Posterior cingulate gyrus (tissue), 11 donors: ENCODE measurements around the gene CYTH3.
A peak's percentile ranks its signal among the peaks of the same experiment; 100 is the strongest.
"Not testable (repeated sequence)": the region's sequence is repeated elsewhere in the genome, so short reads cannot be mapped to it uniquely, and the experiment has no call there.

Experiments
- DNase-seq, 10 donors: peaks; one replicate each; pipeline versions ENCODE4 v3.0.0 to v3.0.0-alpha.2; 2020 to 2021; ENCODE audit warnings: mixed read lengths in 3 of 10
- intact Hi-C: fragments of 100-400 bp; cut with DNase I; formaldehyde crosslinking; loops from one replicate; pipeline ENCODE4 v1.15.1; 2023

CYTH3 gene

DNA sequence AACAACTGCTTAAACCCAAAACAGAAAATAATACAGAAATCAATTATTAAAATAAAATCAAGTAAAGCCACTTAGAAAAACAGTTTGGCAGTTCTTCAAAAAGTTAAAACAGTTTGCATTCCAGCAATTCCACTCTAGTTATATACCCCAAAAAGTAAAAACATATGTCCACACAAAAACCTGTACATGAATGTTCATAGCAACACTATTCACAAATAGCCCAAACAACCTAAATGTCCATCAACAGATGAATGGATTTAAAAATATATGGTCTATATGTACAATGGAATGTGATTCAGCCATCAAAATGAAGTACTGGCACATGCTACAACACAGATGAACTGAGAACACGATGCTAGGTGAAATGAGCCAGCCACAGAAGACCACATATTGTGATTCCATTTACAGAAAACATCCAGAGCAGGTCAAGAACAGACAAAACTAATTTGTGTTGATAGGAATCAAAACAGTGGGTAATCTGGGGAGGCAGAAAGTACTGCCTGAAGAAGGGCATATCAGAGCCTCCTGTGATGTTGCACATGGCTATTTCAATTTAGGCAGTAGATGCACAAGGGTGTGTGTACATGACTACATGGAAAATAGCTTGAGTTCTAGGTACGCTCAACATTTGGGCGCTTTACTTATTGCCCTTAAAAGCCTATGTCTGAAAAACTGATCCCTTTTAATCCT lies 66.3 kb downstream of the CYTH3 start:
- DNase-seq = no peak
- intact Hi-C loops = no loop called here

DNA sequence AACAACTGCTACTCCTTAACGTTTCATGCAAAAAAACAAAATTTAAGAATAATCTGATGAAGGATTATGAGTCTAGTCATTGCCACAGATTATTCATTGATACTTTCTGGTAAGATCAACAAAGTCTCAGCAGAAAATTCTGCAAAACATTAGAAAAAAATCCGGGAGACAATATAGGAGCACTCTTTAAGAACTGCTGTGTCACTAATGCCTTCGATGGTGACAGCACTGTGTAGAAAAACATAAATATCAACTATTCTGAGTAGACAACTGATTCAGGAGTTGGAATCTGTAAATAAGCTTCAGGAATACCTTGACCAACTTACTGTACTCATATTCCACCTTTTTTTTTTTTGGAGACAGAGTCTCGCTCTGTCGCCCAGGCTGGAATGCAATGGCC lies 69.0 kb downstream of the CYTH3 start:
- no peak for DNase-seq
- intact Hi-C loops = no loop called here

DNA sequence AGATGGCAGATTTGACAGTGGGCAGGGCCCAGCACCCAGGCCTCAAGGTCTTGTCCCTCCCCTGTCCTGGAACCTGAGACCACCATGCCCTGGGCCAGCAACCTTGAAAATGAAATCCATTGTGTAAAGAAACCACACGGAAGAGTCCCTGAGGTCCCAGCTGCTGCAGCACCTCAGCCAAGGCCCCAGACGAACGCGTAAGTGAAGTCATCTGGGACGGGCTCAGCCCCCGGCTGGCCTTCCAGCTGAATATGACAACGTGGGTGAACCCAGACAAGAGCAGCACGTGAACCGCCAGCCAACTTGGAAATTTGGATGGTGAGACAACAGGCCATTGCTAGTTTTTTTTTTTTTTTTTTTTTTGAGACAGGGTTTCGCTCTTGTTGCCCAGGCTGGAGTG lies 70.3 kb downstream of the CYTH3 start:
- intact Hi-C loops = no loop called here
- no peak for DNase-seq

DNA sequence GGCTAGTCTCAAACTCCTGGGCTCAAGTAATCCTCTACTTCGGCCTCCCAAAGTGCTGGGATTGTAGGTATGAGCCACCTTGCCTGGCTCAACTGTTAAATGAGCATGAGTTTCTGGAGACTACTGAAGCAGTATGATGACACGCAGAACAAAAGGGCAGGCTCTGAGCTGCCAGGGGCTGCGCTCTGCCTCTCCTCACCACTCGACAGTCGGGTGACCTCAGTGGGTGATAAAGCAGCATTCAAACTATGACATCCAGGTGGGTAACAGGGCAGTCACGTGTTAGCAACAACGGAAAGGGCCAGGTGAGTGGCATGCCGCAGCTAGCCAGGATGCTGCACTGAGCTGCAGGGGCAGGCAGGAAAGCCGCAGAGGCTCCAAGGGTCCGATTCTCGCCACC lies 71.5 kb downstream of the CYTH3 start:
- intact Hi-C loops = no loop called here

DNA sequence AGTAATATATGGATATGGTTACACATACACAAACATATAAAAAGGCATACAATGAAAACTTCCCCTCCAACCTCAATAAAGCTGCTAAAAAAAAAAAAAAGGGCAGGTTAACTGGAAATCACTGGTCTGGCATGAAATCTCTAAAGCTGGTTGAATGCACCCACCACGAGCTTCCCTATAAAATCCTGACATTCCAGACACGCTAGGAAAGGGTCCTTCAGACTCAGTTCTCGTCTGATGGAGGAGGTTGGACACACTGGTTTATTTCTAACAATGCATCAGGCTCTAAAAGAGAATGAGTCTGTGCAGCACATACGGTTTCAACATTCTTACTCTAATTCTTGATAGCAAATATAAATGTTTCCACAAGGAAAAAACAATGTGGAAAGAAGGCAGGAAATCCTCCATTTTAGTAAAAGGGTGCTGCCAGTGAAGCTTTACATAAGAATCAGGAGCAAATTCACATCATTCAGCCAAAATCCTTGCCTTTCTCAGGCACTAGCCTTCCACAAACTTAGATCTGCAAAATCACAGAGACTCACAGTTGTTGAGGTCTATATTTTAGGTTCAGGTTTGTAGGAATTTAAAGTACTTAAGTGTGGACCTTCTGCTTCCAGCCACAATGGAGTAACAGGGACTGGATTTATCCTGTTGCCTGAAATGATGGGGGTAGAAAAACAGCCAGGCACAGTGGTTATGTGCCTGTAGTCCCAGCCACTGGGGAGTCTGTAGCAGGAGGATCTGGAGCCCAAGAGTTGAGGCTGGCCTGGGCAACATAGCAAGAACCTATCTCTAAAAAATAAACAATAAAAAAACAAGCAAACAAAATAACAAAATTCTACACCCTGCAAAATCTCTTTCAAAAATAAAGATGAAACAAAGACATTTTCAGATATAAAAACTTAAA lies 73.5 kb downstream of the CYTH3 start:
- no peak for DNase-seq
- intact Hi-C loops = no loop called here

More for the DNA sequence above, 71.5 kb downstream of the CYTH3 start:
- no peak for DNase-seq

DNA sequence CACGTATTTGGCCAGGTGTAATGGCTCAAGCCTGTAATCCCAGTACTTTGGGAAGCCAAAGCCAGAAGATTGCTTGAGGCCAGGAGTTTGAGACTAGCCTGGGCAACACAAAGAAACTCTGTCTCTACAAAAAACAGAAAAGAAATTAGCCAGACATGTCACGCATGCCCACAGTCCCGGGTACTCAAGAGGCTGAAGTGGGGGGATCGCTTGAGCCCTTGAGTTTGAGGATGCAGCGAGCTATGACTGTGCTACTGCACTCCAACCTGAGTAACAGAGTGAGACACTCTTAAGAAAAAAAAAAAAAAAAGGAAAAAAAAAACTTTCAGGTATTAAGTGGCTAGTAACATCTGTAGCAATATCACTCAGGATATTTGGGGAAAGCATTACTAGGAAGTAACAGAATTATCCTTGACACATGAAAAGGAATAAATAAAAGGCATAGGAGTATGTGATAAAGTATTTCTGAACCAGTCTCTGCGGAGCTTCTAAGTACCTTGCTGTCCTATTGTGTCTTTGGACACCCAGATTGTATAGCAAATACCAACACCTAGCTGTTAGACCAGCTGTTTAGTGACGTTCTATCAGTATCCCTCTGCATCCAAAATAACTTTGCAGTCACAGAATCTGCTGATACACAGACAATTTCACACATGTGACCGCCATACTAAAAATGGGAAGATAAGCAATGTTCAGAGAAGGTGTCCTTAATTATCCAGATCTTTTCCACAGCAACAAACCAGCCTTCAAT lies 74.4 kb downstream of the CYTH3 start:
- intact Hi-C loops = no loop called here
- no peak for DNase-seq

DNA sequence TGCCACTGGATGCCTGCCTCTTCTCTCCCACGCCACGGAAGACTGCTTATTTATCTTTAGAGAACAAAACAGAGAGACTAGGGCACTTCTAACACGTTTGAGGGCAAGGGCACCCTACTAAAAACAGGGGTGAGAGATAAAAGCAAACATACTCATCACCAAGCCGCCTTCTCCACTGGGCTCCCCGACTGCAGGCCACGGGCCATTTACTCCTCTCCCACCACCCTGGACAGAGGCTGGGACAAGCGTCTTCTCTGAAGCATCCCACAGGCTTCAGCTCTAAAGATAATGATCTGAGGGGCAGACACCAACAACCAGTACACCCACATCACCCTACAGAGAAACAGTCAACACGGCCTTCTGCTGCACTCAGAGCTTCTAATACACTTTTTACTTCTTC lies 78.7 kb downstream of the CYTH3 start:
- DNase-seq = no peak
- intact Hi-C loops = no loop called here

DNA sequence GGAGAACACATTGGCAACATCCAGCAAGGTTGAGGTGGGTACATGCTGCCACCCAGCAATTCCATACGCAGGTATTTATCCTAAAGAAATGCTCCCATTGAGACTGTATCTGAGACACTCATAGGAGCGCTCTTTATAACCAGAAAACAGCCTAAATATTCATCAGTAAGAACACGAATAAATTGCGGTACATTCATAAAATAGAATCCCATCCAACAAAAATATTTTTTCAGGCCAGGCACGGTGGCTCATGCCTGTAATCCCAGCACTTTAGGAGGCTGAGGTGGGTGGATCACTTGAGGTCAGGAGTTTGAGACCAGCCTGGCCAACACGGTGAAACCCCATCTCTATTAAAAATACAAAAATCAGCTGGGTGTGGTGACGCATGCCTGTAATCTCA lies 81.9 kb downstream of the CYTH3 start:
- DNase-seq, intact Hi-C loops: not testable (repeated sequence)

DNA sequence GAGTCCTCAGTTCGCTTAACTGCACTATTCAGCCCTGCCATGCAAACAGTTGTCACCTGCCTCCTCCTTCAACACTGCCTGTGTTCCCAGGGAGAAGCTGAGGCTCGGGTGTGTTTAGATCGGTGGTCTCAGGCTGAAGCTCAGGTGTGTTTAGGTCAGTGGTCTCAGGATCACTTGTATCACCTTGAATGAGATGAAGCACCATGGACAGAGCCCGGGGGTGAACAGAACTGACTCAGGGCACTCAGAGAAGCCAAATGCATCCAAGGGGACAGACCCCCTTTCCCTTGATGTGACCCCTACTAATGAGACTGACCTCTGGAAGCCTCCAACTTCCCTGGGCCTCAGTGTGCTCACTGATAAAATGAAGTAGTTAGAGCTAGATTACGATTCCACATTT lies 84.0 kb downstream of the CYTH3 start:
- no peak for DNase-seq
- intact Hi-C loops = no loop called here

DNA sequence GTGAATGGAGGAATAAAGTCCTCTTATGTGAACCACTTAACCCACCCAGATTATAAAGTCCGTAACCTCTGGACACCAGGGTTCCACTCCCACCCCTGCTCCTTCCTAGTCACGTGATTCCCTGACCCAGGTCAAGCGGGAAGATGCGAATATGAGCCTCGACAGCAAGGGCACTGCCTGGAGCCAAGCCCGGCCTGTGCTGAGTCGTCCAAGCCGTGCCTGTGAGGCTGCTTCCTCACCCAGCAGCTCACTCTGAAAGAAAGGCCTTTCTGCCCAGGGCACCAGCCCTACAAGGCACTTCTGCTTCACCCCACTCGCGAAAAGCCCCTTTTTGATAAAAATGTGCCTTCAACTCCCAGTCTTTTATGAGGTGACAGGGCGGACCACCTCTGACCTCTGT lies 85.8 kb downstream of the CYTH3 start:
- DNase-seq = no peak
- intact Hi-C loops = no loop called here

DNA sequence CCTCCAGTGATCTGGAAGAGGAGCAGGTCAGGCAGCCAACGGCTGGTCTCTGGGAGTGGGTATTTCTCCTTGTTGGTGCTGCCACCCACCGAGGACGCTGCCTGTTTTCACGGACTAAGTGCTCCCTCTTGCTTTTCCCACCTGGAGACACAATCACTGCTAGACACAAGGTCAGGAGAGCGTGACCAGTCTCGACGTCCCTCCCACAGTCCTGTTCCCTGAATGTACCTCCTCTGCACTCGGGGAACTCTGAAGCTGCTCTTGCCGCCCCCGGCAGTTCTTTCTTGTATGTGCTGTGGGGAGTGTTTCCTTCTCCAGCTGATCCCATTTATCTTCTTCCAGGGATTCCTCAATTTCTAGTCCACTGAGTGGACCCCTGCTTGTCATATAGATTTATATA lies 89.4 kb downstream of the CYTH3 start:
- intact Hi-C loops = no loop called here
- DNase-seq = peak in 1 of 10 donors; percentile 43

DNA sequence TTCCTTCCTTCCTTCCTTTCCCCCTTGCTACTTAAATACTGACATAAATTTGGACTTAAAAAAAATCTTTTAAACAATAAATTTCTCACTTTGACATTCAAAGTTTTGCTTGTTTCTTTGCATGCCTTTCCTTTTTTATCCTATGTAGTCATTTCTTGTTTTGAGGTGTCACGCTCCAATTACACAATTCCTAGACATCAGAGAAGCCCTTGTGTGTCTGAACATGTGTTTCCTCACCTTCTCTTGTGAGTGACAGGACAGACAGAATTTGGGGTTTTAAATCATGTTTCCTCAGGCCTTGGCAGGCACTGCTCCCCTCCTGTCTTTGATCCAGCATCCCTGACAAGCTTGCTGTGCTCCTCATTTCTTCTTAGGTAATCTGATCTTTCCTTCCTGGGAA lies 91.3 kb downstream of the CYTH3 start:
- intact Hi-C loops = no loop called here
- no peak for DNase-seq

DNA sequence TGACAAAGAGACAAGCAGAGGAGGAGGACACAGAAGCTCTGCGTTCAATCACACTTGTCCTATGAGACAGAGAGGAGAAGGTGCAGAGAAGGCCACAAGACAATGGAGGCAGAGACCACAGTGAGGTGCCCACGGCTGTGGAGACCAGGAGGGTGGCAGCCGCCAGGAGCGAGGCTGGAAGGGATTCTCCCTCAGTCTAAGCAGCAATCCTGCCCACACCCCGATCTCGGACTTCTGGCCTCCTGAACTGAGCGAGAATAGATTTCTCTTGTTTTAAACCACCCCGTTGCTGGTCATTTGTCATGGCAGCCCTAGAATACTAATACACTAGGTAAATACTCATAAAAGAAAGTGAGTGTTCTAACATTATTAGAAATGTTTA lies 92.1 kb downstream of the CYTH3 start:
- peak in 1 of 10 donors; percentile 64 for DNase-seq
- intact Hi-C loops = no loop called here

DNA sequence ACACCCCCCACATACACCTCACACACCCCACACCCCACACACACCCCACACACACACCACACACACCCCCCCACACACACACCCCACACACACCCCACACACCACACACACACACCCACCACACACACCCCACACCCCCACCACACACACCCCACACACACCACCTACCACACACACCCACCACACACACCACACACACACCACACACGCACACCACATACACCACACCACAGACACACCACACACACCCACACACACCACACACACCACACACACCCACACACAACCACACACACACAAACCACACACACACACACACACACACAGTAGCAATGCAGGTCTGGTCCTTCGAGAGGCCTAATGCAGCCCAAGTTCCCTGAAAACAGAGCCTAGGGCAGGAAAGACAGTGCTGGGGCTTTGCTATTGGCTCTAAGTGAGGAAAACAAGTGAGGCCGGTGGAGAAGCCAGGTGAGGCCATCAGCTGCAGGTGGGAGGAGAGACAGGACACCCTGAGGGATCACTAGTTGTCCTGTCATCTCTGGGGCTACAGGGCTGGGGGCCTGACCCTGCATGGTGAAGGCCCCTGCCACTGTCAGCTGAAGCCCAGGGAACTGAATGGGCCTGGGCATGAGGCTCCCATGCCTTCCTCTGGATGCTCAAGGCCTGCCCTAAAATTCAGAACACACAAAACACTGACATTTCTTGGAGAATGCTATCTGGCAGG lies 92.6 kb downstream of the CYTH3 start:
- DNase-seq = no peak
- intact Hi-C loops = no loop called here

DNA sequence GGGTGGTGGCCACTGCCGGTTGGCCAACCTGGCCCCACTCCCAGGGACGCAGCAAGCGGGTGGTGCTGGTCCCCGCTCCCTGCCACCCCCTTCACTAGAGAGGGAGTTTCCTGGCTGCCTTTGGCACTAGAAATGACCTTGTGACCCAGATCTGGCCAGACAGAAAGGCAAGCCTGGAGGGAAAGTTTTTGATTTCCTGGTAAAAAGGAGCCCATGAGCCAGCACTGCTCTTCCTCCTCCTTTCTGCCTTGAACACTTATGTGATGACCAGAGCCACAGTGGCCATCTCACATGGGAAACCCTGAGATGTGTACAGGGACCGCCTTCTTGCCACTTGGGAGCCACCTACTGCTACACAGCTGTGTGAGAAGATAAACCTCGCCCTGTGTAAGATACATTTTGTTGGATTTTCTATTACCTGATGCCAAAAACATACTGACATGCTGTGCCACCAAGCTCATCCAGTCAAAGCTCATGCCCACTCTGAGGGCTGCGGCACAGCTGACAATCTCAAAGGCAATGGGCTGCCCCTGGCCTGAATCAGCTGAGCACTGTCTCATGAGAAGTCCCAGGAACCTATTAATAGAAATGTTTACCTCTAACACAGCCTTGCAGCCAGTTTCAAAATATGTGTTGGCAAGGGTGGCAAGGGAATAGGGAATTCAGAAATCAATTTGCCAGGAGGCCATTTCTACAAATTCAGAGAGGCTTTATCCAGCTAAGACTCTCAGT lies 94.0 kb downstream of the CYTH3 start:
- intact Hi-C loops = no loop called here
- peak in 1 of 10 donors; percentile 61 for DNase-seq

DNA sequence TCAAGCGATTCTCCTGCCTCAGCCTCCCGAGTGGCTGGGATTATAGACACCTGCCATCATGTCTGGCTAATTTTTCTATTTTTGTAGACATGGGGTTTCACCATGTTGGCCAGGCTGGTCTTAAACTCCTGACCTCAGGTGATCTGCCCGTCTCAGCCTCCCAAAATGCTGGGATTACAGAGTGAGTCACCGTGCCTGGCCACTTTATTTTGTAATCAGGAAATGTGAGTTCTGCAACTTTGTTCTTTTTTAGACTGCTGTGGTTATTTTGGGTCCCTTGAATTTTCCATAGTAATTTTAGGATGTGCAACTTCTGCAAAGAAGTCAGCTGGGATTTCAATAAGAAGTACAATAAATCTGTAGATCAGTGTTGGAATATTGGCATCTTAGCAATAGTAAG lies 96.8 kb downstream of the CYTH3 start:
- intact Hi-C loops = no loop called here
- no peak for DNase-seq

DNA sequence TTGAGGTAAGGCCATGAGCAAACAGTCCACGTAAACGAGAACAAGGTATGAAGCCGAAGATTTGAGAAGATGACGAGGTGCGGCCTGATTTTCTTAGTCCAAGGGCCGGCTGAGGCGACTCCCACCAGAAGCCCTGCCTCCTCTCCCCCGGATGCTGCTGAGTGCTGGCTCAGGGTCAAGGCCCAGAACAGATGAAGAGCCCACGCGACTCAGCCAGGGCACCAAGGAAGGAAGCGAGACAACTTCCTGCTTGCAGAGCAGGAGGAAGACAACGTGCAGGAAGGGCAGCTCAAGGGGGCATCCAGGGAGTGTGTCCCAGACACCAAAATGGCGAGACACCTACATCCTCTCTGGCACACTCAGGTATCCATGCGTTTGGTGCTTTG lies 99.5 kb downstream of the CYTH3 start:
- intact Hi-C loops = no loop called here
- peak in 1 of 10 donors; percentile 62 for DNase-seq

DNA sequence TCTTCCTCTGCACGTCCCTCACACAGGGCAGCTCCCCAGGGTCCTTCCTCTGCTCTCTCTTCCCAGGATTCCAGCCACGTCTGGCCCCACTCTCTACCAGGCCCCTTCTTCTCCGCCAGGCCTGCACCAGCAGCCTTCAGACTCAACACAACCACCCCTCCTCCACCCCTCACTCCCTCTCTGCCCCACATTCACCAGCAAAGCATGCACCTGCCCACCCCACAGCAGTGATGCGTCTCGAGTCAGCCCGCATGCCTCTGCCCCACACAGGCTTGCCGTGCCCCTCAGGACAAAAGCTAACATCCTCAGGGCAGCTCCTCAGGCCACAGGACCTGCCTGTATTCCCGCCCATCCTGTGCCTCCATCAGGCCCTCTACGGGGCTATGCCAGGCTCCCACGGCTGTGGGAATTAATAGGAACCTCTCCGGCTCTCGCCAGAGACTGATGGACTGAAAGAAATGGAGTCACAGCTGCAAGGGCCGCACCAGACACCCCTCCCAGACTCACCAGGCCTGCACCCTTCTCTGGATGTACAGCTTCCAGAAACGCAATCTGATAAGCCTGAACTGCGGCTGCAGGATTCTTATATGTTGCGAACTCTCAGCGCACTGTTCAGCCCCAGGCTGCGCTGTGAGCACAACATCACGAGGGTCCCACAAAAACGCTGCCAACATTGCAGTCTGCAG lies 100.1 kb downstream of the CYTH3 start:
- intact Hi-C loops = no loop called here

DNA sequence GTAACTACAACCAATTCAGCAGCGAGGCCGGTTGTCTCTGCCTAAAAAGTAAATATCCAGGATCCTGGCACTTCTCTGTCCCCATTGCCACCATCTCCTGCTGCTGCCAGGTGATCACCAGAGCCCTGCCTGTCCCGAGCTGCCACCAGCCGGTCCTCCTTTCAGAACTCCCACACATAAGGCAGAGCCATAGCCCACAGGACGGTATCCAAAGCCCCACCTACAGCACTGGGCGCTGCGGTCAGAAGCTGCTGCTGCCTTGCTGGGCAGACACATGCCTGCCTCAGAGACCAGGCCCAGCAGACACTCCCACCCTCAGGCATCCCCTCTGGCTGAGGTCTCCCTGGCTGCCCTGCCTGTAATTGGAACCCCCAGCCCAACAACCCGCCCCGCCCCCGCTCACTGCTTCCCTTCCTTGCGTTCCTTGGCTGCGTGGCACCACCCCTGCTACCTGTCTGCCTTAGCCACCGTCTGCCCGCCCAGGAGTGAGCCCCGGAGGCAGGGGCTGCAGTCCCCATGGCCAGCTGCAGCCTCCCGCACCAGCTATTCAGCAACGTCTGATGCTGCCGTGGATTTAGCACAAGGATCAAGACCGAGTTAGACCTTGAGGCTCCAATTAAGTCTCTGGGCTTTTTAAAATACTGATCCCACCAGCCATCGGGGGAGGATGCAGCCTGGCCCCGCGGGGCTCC lies 100.7 kb downstream of the CYTH3 start:
- DNase-seq = peak in 3 of 10 donors; percentile 57 to 90 (median 90)
- intact Hi-C loops = no loop called here

More for the DNA sequence above, 100.1 kb downstream of the CYTH3 start:
- DNase-seq = peak in 1 of 10 donors; percentile 80
